ENCODE data around the gene VEZT.
"Not testable (repeated sequence)": the region's sequence is repeated elsewhere in the genome, so short reads cannot be mapped to it uniquely, and the experiment has no call there.

Gene VEZT

DNA sequence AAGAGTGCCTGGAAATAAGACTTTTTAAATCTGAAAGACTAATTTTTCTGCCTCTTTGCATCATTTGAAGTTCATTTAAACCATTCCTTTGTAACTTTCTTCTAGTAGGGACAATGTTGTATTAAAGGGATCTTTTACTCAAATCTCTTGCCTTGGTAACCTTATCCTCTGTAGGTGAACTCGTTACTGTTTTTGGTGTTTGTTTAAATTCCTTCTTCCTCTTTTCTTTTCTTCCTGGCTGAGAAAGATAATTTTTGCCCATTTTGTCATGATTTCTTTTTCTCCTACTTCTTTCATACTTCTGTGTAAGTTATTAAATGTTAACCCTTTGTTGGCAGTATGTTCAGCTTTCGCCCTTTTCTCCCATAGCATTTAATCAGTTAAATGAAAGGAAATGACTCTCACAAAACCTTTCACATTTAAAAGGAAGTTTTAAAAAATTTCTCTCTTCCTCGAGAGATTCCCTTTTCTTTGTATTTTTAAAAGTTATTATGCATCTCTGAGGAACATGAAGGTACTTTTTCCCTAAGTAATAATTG lies 10.3 kb downstream of the VEZT start:
- no peak overlapping the region for H3K27ac ChIP-seq
- TF ChIP-seq, protein P1, sequence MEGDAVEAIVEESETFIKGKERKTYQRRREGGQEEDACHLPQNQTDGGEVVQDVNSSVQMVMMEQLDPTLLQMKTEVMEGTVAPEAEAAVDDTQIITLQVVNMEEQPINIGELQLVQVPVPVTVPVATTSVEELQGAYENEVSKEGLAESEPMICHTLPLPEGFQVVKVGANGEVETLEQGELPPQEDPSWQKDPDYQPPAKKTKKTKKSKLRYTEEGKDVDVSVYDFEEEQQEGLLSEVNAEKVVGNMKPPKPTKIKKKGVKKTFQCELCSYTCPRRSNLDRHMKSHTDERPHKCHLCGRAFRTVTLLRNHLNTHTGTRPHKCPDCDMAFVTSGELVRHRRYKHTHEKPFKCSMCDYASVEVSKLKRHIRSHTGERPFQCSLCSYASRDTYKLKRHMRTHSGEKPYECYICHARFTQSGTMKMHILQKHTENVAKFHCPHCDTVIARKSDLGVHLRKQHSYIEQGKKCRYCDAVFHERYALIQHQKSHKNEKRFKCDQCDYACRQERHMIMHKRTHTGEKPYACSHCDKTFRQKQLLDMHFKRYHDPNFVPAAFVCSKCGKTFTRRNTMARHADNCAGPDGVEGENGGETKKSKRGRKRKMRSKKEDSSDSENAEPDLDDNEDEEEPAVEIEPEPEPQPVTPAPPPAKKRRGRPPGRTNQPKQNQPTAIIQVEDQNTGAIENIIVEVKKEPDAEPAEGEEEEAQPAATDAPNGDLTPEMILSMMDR (conservative IDR thresholded peaks at IDR 0.05), result no peak

DNA sequence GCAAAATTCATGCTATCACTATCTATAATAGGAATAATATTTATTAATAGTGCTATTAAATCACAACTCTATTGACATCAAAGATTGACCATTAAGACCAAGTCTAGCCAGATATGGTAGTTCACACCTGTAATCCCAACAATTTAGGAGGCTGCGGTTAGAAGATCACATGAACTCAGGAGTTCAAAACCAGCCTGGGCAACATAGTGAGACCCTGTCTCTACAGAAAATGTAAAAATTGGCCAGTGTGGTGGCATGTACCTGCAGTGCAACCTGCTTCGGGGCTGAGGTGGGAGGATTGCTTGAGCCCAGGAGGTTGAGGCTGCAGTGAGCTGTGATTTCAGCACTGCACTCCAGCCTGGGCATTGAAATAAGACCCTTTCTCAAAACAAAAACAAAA lies 11.0 kb downstream of the VEZT start:
- no peak overlapping the region for H3K27ac ChIP-seq
- TF ChIP-seq, protein P1 (conservative IDR thresholded peaks at IDR 0.05), result no peak

DNA sequence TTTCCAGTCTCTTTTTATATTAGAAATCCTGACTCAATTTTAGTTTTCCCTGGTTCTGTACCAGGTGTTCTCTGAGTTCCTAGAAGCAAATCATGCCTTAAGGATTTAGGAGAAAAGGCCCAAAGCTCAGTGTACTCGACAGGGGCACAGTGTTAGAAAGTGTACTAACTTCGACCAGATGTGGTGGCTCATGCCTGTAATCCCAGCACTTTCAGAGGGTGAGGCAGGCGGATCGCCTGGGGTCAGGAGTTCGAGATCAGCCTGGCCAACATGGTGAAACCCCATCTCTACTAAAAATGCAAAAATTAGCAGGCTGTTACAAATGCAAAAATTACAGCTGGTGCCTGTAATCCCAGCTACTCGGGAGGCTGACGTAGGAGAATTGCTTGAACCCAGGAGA lies 12.0 kb downstream of the VEZT start:
- H3K27ac ChIP-seq, result no peak overlapping the region
- TF ChIP-seq, protein P1 (conservative IDR thresholded peaks at IDR 0.05), result no peak

DNA sequence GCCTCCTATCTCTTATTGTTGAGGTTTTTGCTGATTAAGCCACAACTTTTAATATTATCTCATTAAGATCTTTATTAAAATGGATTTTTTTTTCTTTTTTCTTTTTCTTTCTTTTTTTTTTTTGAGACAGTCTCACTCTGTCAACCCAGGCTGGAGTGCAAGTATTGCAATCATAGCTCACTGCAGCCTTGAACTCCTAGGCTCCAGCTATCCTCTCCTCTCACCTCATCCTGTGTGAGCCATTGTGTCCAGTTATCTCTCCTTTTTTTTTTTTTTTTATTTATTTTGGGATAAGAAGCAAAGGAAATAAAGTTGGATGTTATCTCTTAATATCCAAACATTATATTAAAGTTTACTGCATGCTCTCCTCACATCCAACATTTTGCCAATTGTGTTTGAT lies 12.7 kb downstream of the VEZT start:
- TF ChIP-seq, protein P1 (conservative IDR thresholded peaks at IDR 0.05), result no peak
- peak overlapping the region; percentile 41 for H3K27ac ChIP-seq

DNA sequence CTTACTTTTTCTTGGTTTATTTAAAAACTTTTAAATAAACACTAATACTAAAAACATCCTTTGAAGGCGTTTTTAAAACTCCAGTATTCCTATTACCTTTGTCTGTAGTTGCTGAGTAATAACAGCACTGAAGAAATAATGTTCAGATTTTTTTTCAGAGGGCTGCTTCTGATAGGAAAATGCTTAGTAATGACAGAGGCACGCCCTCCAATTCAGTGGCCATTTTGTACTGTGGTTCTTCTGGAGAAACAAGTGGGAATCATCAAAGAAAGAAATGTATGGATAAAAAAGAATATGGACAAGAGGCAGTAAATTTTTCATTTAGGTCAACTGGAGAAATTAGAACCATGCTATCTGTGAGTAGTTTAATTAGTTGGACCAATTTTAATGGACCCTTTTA lies 13.6 kb downstream of the VEZT start:
- peak overlapping the region; percentile 41 for H3K27ac ChIP-seq
- TF ChIP-seq, protein P1 (conservative IDR thresholded peaks at IDR 0.05), result no peak

DNA sequence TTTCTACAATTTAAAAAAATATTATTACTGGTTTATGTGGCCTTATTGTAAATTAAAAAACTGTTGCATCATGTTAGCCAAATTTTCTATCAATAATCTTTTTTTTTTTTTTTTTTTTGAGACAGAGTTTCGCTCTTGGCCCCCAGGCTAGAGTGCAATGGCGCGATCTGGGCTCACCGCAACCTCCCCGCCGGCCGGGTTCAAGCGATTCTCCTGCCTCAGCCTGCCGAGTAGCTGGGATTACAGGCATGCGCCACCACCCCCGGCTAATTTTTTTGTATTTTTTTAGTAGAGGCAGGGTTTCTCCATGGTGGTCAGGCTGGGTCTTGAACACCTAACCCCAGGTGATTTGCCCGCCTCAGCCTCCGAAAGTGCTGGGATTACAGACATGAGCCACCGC lies 16.6 kb downstream of the VEZT start:
- H3K27ac ChIP-seq, result not testable (repeated sequence)

DNA sequence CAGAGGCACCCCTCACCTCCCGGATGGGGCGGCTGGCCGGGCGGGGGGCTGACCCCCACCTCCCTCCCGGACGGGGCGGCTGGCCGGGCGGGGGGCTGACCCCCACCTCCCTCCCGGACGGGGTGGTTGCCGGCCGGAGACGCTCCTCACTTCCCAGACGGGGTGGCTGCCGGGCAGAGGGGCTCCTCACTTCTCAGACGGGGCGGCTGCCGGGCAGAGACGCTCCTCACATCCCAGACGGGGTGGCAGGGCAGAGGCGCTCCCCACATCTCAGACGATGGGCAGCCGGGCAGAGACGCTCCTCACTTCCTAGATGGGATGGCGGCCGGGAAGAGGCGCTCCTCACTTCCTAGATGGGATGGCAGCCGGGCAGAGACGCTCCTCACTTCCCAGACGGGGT lies 18.0 kb downstream of the VEZT start:
- not testable (repeated sequence) for H3K27ac ChIP-seq

DNA sequence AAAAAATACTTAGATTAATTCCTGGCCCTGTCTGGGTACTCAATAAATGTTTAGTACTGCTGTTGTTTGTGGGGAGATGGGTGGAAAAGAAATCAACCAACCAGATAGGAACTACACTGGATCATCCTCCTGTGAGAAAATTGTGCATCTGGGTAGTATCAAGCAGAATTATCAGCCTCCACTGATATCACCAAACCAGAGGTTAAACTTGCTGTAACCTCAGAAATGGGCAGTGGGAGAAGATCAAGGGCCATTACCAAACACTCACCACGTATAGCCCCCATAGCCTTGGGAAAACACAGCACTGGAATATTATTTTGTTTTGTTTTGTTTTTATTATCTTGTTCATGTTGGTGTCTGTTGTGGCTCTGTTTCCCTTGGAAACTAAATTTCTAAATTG lies 19.7 kb downstream of the VEZT start:
- TF ChIP-seq, protein P1 (conservative IDR thresholded peaks at IDR 0.05), result no peak
- H3K27ac ChIP-seq, result no peak overlapping the region

DNA sequence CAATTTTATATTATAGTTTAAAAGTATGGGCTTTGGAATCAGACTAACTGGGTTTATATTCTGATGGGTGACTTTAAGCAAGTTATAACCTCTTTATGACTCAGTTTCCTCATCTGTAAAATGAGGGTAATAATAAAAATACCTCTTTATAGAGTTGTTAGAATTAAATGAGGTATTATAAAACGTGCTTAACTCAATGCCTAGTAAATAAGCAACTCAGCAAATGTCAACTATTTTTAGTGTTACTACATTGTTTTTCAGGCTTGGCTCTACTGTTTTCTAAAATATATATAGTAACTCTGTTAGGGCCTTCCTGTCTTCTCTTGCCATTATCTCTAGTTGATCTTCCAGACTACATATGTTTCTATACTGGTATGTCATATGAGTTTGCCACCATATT lies 20.5 kb downstream of the VEZT start:
- TF ChIP-seq, protein P1 (conservative IDR thresholded peaks at IDR 0.05), result no peak
- H3K27ac ChIP-seq, result no peak overlapping the region
